HepG2 (cell line): ENCODE measurements around the gene KIAA1549.

Source experiments
- GABPA ChIP-seq, 2 experiments: IDR thresholded peaks; 2 replicates each; pipeline ENCODE4 v1.6.1; 2011 to 2016; ENCODE audit warnings: low read depth in 2 of 2, low read length in 1 of 2, missing biosample characterization in 1 of 2, missing genetic modification characterization in 1 of 2
- KLF6 ChIP-seq: IDR thresholded peaks from 2 replicates; pipeline ENCODE4 v1.8.0; 2016; ENCODE audit warnings: missing biosample characterization, missing genetic modification reagents
- RBM22 ChIP-seq: fragments of 200-400 bp; formaldehyde crosslinking; optimal IDR thresholded peaks from 2 replicates; pipeline ENCODE3; 2017; ENCODE audit warnings: mild to moderate bottlenecking, low read length, moderate library complexity
- ZBTB21 ChIP-seq: sonication (generic); formaldehyde crosslinking; IDR thresholded peaks from 2 replicates; pipeline ENCODE4 v1.4.0; 2020; ENCODE audit warnings: missing genetic modification reagents
- ZNF746 ChIP-seq: sonication (generic); formaldehyde crosslinking; IDR thresholded peaks from 2 replicates; pipeline ENCODE4 v1.8.0; 2022; ENCODE audit warnings: mild to moderate bottlenecking, missing genetic modification reagents
- ZSCAN20 ChIP-seq: sonication (generic); formaldehyde crosslinking; IDR thresholded peaks from 2 replicates; pipeline ENCODE4 v1.4.0; 2020; ENCODE audit warnings: missing genetic modification reagents, mild to moderate bottlenecking, borderline replicate concordance
- TF ChIP-seq, protein P1 (sequence below): sonication (generic); formaldehyde crosslinking; IDR thresholded peaks from 2 replicates; pipeline ENCODE4 v1.5.0; 2020; ENCODE audit warnings: mild to moderate bottlenecking, missing genetic modification reagents, moderate library complexity

DNA sequence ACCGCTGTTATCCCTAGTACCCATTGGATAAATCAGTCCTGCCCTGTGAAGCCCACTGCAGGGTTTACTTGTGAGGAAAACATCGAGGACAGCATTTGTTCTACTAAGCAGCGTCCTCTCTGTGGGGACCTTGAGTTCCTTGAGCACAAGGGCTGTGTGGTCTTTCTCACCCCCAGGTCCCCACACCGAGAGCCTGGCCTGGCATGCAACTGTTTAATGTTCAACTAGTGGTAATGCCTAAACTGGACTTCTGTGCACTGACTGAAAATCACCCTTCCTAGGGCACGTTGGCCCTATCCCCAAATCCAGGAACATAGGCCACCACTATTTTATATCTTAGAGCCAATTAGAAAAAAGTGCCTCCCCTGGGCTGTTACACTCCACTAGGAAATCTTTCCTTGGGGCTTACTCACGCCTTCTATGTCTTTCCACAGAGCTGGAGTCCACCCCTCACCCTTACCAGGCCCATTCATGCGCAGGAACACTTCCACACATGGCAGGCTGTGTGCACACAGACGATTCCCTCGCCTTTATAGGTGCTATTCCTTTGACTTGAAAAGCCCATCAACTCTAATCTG, 185.1 kb downstream of the KIAA1549 start:
- TF ChIP-seq KLF6 (CRISPR knock-in tag), result no peak
- no peak for TF ChIP-seq ZNF746 (CRISPR knock-in tag)
- TF ChIP-seq, protein P1, sequence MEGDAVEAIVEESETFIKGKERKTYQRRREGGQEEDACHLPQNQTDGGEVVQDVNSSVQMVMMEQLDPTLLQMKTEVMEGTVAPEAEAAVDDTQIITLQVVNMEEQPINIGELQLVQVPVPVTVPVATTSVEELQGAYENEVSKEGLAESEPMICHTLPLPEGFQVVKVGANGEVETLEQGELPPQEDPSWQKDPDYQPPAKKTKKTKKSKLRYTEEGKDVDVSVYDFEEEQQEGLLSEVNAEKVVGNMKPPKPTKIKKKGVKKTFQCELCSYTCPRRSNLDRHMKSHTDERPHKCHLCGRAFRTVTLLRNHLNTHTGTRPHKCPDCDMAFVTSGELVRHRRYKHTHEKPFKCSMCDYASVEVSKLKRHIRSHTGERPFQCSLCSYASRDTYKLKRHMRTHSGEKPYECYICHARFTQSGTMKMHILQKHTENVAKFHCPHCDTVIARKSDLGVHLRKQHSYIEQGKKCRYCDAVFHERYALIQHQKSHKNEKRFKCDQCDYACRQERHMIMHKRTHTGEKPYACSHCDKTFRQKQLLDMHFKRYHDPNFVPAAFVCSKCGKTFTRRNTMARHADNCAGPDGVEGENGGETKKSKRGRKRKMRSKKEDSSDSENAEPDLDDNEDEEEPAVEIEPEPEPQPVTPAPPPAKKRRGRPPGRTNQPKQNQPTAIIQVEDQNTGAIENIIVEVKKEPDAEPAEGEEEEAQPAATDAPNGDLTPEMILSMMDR (CRISPR knock-in tag), result no peak
- TF ChIP-seq ZSCAN20 (CRISPR knock-in tag), result no peak
- TF ChIP-seq ZBTB21 (CRISPR knock-in tag), result no peak
- no peak for TF ChIP-seq GABPA (IDR thresholded peaks at IDR 0.05; ENCODE audit: low read depth, low read length)
- no peak for TF ChIP-seq GABPA (CRISPR knock-in tag; IDR thresholded peaks at IDR 0.05; ENCODE audit: low read depth)
- no peak for TF ChIP-seq RBM22
